ENCODE results near the gene PPP2R2B. TPM values are rescaled to one million over a fixed set of nuclear protein-coding genes. Genes with fewer than 3 reads are reported as not detected.

PPP2R2B gene
- total and polyA plus RNA-seq, 7 donors: 0.03 to 0.71 (median 0.11) TPM; not detected in 1

GRCh38 chr5:146867996-146868708, 10.4 kb downstream of the PPP2R2B start:
- no peak for ATAC-seq
- Histone ChIP-seq H3K9me3 (no peaks in the 10 kb centered on the region), H3K27me3 (ENCODE audit: insufficient read depth in 3 of 3, low read length in 2 of 3) (no peaks in the 10 kb centered on the region), H3K4me1 (no peaks in the 10 kb centered on the region), H3K27ac (no peak overlapping the region), H3K4me3 (no peak overlapping the region), H3K36me3 (ENCODE audit: insufficient read depth in 1 of 2, low read depth in 1 of 2) (no peaks in the 10 kb centered on the region)
- intact Hi-C loops (cut with DNase I): no loop called here
- no peak for DNase-seq
- 41 to 81% (median 58%) methylated on average over 1 of the region's 1 CpG for WGBS, 3 donors
- no peak for TF ChIP-seq CTCF (IDR thresholded peaks at IDR 0.05)

GRCh38 chr5:146866263-146866662, 12.3 kb downstream of the PPP2R2B start:
- Histone ChIP-seq H3K36me3 (ENCODE audit: insufficient read depth in 1 of 2, low read depth in 1 of 2) (no peaks in the 10 kb centered on the region), H3K9me3 (no peaks in the 10 kb centered on the region), H3K27me3 (ENCODE audit: insufficient read depth in 3 of 3, low read length in 2 of 3) (no peaks in the 10 kb centered on the region), H3K27ac (no peak overlapping the region), H3K4me3 (no peak overlapping the region), H3K4me1 (no peaks in the 10 kb centered on the region)
- DNase-seq: no peak
- 81 to 87% (median 85%) methylated on average over 2 of the region's 2 CpGs for WGBS, 3 donors
- no peak for TF ChIP-seq CTCF (IDR thresholded peaks at IDR 0.05)
- intact Hi-C loops (cut with DNase I): no loop called here
- ATAC-seq: no peak

- no peak for ATAC-seq
- Histone ChIP-seq H3K4me3 (no peak overlapping the region), H3K9me3 (no peaks in the 10 kb centered on the region), H3K27ac (no peak overlapping the region), H3K27me3 (ENCODE audit: insufficient read depth in 3 of 3, low read length in 2 of 3) (no peaks in the 10 kb centered on the region), H3K36me3 (ENCODE audit: insufficient read depth in 1 of 2, low read depth in 1 of 2) (no peaks in the 10 kb centered on the region), H3K4me1 (no peaks in the 10 kb centered on the region)
- 61 to 69% (median 61%) methylated on average over 1 of the region's 1 CpG for WGBS, 3 donors
- TF ChIP-seq CTCF (IDR thresholded peaks at IDR 0.05): no peak
- DNase-seq: no peak
- intact Hi-C loops (cut with DNase I): no loop called here
These were observed 15.9 kb downstream of the PPP2R2B start for GRCh38 chr5:146862641-146863040.

GRCh38 chr5:146860213-146860893, 18.2 kb downstream of the PPP2R2B start:
- intact Hi-C loops (cut with DNase I): no loop called here
- no peak overlapping the region for H3K27ac ChIP-seq
- ATAC-seq (no peak), DNase-seq (no peak)
- H3K36me3 ChIP-seq (ENCODE audit: insufficient read depth in 1 of 2, low read depth in 1 of 2): no peaks in the 10 kb centered on the region
- no peak for TF ChIP-seq CTCF (IDR thresholded peaks at IDR 0.05)
- H3K9me3 ChIP-seq: no peaks in the 10 kb centered on the region
- 5 to 18% (median 15%) methylated on average over 3 of the region's 3 CpGs for WGBS, 3 donors
- H3K4me1 ChIP-seq: no peaks in the 10 kb centered on the region
- H3K4me3 ChIP-seq: no peak overlapping the region
- no peaks in the 10 kb centered on the region for H3K27me3 ChIP-seq (ENCODE audit: insufficient read depth in 3 of 3, low read length in 2 of 3)
